HepG2 (cell line): ENCODE measurements around the gene RAB39B.
"Not testable (repeated sequence)": the region's sequence is repeated elsewhere in the genome, so short reads cannot be mapped to it uniquely, and the experiment has no call there.

ENCODE experiments used
- BHLHE40 ChIP-seq: IDR thresholded peaks from 2 replicates; pipeline ENCODE4 v1.6.1; 2011; ENCODE audit warnings: low read length, improper control_type of control experiment
- TARDBP ChIP-seq: sonication (generic); formaldehyde crosslinking; IDR thresholded peaks from 2 replicates; pipeline ENCODE4 v1.8.0; 2022; ENCODE audit warnings: mild to moderate bottlenecking, missing genetic modification reagents
- ZNF83 ChIP-seq: sonication (generic); formaldehyde crosslinking; IDR thresholded peaks from 2 replicates; pipeline ENCODE4 v1.4.0; 2020; ENCODE audit warnings: missing genetic modification reagents, mild to moderate bottlenecking, borderline replicate concordance
- TF ChIP-seq, protein P1 (sequence below): sonication (generic); formaldehyde crosslinking; IDR thresholded peaks from 2 replicates; pipeline ENCODE4 v1.5.0; 2020; ENCODE audit warnings: mild to moderate bottlenecking, missing genetic modification reagents, moderate library complexity

DNA sequence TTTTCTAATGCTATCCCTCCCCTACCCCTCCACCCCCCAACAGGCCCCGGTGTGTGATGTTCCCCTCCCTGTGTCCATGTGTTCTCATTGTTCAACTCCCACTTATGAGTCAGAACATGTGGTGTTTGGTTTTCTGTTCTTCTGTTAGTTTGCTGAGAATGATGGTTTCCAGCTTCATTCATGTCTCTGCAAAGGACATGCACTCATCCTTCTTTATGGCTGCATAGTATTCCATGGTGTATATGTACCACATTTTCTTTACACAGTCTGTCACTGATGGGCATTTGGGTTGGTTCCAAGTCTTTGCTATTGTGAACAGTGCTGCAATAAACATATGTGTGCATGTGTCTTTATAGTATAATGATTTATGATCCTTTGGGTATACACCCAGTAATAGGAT lies 3.7 kb upstream of the RAB39B start:
- TF ChIP-seq, protein P1, sequence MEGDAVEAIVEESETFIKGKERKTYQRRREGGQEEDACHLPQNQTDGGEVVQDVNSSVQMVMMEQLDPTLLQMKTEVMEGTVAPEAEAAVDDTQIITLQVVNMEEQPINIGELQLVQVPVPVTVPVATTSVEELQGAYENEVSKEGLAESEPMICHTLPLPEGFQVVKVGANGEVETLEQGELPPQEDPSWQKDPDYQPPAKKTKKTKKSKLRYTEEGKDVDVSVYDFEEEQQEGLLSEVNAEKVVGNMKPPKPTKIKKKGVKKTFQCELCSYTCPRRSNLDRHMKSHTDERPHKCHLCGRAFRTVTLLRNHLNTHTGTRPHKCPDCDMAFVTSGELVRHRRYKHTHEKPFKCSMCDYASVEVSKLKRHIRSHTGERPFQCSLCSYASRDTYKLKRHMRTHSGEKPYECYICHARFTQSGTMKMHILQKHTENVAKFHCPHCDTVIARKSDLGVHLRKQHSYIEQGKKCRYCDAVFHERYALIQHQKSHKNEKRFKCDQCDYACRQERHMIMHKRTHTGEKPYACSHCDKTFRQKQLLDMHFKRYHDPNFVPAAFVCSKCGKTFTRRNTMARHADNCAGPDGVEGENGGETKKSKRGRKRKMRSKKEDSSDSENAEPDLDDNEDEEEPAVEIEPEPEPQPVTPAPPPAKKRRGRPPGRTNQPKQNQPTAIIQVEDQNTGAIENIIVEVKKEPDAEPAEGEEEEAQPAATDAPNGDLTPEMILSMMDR (CRISPR knock-in tag), result not testable (repeated sequence)
- TF ChIP-seq BHLHE40; TARDBP (CRISPR knock-in tag); ZNF83: not testable (repeated sequence)
